Lung (tissue), 12 donors: ENCODE measurements around the gene OPN4. TPM values are rescaled to one million over a fixed set of nuclear protein-coding genes. Genes with fewer than 3 reads are reported as not detected.

Source experiments
- ATAC-seq: fragments of 200-7000 bp; cut with Tn5 transposase; one replicate; pipeline ENCODE4 v1.9.1; 2020; ENCODE audit warnings: moderate number of reproducible peaks; ENCODE audit not compliant: insufficient read depth, low FRiP score
- DNase-seq, 3 donors: peaks; one replicate each; pipeline ENCODE4 v3.0.0-alpha.2; 2013 to 2017
- H3K27ac ChIP-seq, 2 donors: one replicate each; pipeline ENCODE4 v1.5.1; 2013; ENCODE audit warnings: mild to moderate bottlenecking in 2 of 2, moderate library complexity in 2 of 2, control low read depth in 1 of 2, inconsistent platforms in 1 of 2, low read depth in 1 of 2, low read length in 1 of 2
- H3K27me3 ChIP-seq, 3 donors: one replicate each; pipeline ENCODE4 v1.5.1; 2013; ENCODE audit warnings: low read length in 2 of 3; ENCODE audit not compliant: control insufficient read depth in 3 of 3, insufficient read depth in 3 of 3
- H3K36me3 ChIP-seq, 4 donors: one replicate each; pipeline ENCODE4 v1.5.1; 2013; ENCODE audit warnings: low read length in 4 of 4, mild to moderate bottlenecking in 1 of 4, moderate library complexity in 1 of 4; ENCODE audit not compliant: control insufficient read depth in 4 of 4, insufficient read depth in 4 of 4
- H3K4me1 ChIP-seq, 5 donors: one replicate each; pipeline ENCODE4 v1.5.1; 2013; ENCODE audit warnings: low read length in 5 of 5, mild to moderate bottlenecking in 2 of 5, moderate library complexity in 1 of 5; ENCODE audit not compliant: control insufficient read depth in 5 of 5, insufficient read depth in 5 of 5
- H3K4me3 ChIP-seq: one replicate; pipeline ENCODE4 v1.5.1; 2013; ENCODE audit warnings: mild to moderate bottlenecking, control low read depth, moderate library complexity
- H3K9ac ChIP-seq, 2 donors: one replicate each; pipeline ENCODE4 v1.5.1; 2013; ENCODE audit warnings: low read length in 2 of 2, control low read depth in 1 of 2; ENCODE audit not compliant: insufficient read depth in 1 of 2
- H3K9me3 ChIP-seq, 4 donors: one replicate each; pipeline ENCODE4 v1.5.1; 2013; ENCODE audit warnings: low read length in 3 of 4, mild to moderate bottlenecking in 1 of 4, moderate library complexity in 1 of 4; ENCODE audit not compliant: control insufficient read depth in 4 of 4, insufficient read depth in 3 of 4
- CTCF ChIP-seq: IDR thresholded peaks from 2 replicates; pipeline ENCODE4 v1.5.1; 2012; ENCODE audit warnings: mild to moderate bottlenecking; ENCODE audit errors: control extremely low read depth, extremely low read depth
- WGBS, 2 donors: extraction: QIAGEN DNeasy Blood & Tissue Kit; methylation state at CpG; one replicate each; pipeline ENCODE4 v1.1.7; 2013; 5-methylcytosine and 5-hydroxymethylcytosine counted together
- polyA plus RNA-seq, 2 donors: library from polyadenylated mRNA; stranded (reverse); fragments of 200-250 nt; gene quantifications; one replicate each; pipeline ENCODE4 v1.2.1, GENCODE V29; 2013
- total RNA-seq, 2 donors: library from RNA; depleted of rRNA in 1 of 2; stranded (reverse); fragments of >200 nt in 1 of 2; gene quantifications; one replicate each; pipeline ENCODE4 v1.2.1, GENCODE V29; 2014 to 2021
- donor health status: control.
- donor health status: control.
- donor health status: Bipolar disorder and iron deficiency.
- donor health status: healthy.
- donor health status: DM: yes; HTN: yes; CAD: no.

Gene OPN4
- total and polyA plus RNA-seq, 4 donors, result 0.12 TPM; not detected in 3

- Histone ChIP-seq H3K9me3 (no peaks in the 10 kb centered on the region), H3K27ac (peak overlapping the region in 1 of 2 donors; percentile 79), H3K9ac (no peak overlapping the region), H3K36me3 (no peaks in the 10 kb centered on the region), H3K27me3 (no peaks in the 10 kb centered on the region), H3K4me1 (peaks cover 2 to 33% (median 5%) of the 10 kb centered on the region in 5 donors), H3K4me3 (no peak overlapping the region)
- ATAC-seq (no peak), DNase-seq (peak; percentile 45 to 64 (median 59))
- 51 to 58% methylated on average over 9 of the region's 9 CpGs for WGBS, 2 donors
- no peak for TF ChIP-seq CTCF
These were observed 30.2 kb downstream of the OPN4 start for GRCh38 chr10:86684331-86685097.

- no peaks in the 10 kb centered on the region for H3K9me3 ChIP-seq
- H3K4me1 ChIP-seq, result peaks cover 2 to 33% (median 5%) of the 10 kb centered on the region in 5 donors
- H3K4me3 ChIP-seq, result no peak overlapping the region
- no peak for TF ChIP-seq CTCF
- no peaks in the 10 kb centered on the region for H3K36me3 ChIP-seq
- peak overlapping the region in 1 of 2 donors; percentile 79 for H3K27ac ChIP-seq
- no peak overlapping the region for H3K9ac ChIP-seq
- no peak for ATAC-seq
- no peaks in the 10 kb centered on the region for H3K27me3 ChIP-seq
- DNase-seq, result no peak
- 88% methylated on average over 9 of the region's 9 CpGs for WGBS, 2 donors
These were observed 31.1 kb downstream of the OPN4 start for GRCh38 chr10:86685416-86685815.

- Histone ChIP-seq H3K4me3 (no peak overlapping the region), H3K4me1 (peaks cover 2 to 34% (median 5%) of the 10 kb centered on the region in 5 donors), H3K9me3 (no peaks in the 10 kb centered on the region), H3K36me3 (no peaks in the 10 kb centered on the region), H3K9ac (no peak overlapping the region), H3K27ac (peak overlapping the region in 1 of 2 donors; percentile 79), H3K27me3 (no peaks in the 10 kb centered on the region)
- TF ChIP-seq CTCF, result no peak
- DNase-seq (no peak), ATAC-seq (no peak)
- 76% methylated on average over 13 of the region's 13 CpGs for WGBS, 2 donors
These were observed 31.7 kb downstream of the OPN4 start for GRCh38 chr10:86685893-86686632.
